ENCODE measurements around the gene BPHL. TPM values are rescaled to one million over a fixed set of nuclear protein-coding genes. Genes with fewer than 3 reads are reported as not detected.

The BPHL gene
- total and polyA plus RNA-seq, 10 of the 15 experiments (the other 5 are each of a cell fraction or from before 2014, with no cell fraction given): 8.0 to 17.8 (median 12.4) TPM

DNA sequence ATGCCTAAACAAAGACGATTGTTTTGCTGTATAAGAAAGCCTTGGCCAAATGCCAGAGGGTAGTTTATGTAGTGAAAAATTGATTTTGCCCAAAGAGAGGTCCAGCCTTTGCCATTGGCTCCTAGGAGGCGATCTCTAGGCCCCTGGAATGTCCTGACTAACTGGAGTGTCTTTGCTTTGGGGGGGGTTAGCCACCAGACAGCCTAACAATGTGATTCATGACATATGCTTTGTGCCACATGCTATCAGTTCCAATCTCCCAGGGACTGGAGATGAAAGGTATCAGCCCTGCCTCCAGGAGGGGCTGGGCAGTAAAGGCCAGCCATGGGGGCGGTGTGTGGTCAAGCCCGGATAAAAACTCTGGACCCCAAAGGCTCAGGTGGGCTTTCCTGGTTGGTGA lies 71.5 kb downstream of the BPHL start (continued):
- TF ChIP-seq PBX3 (IDR thresholded peaks at IDR 0.05; ENCODE audit: insufficient replicate concordance, low read depth, low read length) (no peak), ZNF217 (IDR thresholded peaks at IDR 0.05) (no peak), SUPT20H (IDR thresholded peaks at IDR 0.05; ENCODE audit: borderline replicate concordance, control insufficient read depth, low read depth, low read length) (no peak), WRNIP1 (IDR thresholded peaks at IDR 0.05; ENCODE audit: borderline replicate concordance, low read depth, low read length) (no peak)

DNA sequence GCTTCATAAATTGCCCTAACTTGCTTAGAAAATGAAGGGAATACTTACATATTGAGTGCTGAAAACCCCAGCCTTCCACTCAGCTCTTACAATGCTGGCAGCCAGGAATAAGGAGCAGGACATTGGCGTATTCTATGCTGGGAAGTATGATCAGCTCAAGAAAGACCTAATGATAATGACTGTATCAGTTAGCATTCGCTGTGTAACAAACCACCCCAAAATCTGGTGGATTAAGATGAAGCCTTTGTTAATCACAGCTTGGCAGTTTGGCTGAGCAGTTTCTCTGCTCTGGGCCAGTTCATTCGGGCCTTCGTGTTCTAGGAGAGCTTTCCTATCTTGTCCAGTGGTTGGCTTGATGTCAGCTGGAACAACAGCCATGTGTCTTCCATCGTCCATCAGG lies 72.3 kb downstream of the BPHL start:
- ChIA-PET SMC1A (ENCODE audit: uncharacterized antibody, unreplicated experiment) (interaction anchor here (1.2 kb wide), 1 partner anchor 12 kb away, joined by 5 read pairs; no protein-coding TSS in a partner anchor), RAD21 (ENCODE audit: unreplicated experiment) (no interaction called here)
- in situ Hi-C loops (cut with MboI): no loop called here

More for the DNA sequence above, 72.3 kb downstream of the BPHL start:
- 74% methylated on average over 5 of the region's 5 CpGs for WGBS (ENCODE audit: insufficient coverage, insufficient replicate concordance, low lambda C conversion rate, missing lambda C conversion rate)
- no peak for FAIRE-seq
- CTCF ChIA-PET: interaction anchor here (1.0 kb wide), 1 partner anchor 18 kb away, joined by 3 read pairs; no protein-coding TSS in a partner anchor
- intact Hi-C loops (cut with micrococcal nuclease; ENCODE audit: unreplicated experiment): no loop called here
- no TSS peak for BruUV-seq (replicated peaks)
- H3K4me1 ChIP-seq (ENCODE audit: control insufficient read depth, insufficient read depth, low read length): peaks cover 26% of the 10 kb centered on the region
- no peaks in the 10 kb centered on the region for H4K20me1 ChIP-seq (ENCODE audit: control insufficient read depth, insufficient read depth)
- H2AFZ ChIP-seq (ENCODE audit: control insufficient read depth, low read depth, low read length): no peak overlapping the region
- no peak overlapping the region for H3K4me2 ChIP-seq (ENCODE audit: control insufficient read depth, insufficient read depth)
- no peak overlapping the region for H3K4me3 ChIP-seq
- no peaks in the 10 kb centered on the region for H3K36me3 ChIP-seq (ENCODE audit: control insufficient read depth in 2 of 2, insufficient read depth in 2 of 2, low read length in 1 of 2)
- DNase-seq (ENCODE audit: low read depth, low spot score): no peak
- ATAC-seq: no peak
- no peaks in the 10 kb centered on the region; a peak in 1 of 4 replicates for H3K27me3 ChIP-seq (replicated peaks in 1 of 2; ENCODE audit: control insufficient read depth in 2 of 2, insufficient read depth in 2 of 2, low read length in 1 of 2)
- POLR2A ChIA-PET: no interaction called here
- no peaks in the 10 kb centered on the region for H3K79me2 ChIP-seq (ENCODE audit: control insufficient read depth, insufficient read depth, low read length)
- H3K9ac ChIP-seq (ENCODE audit: control insufficient read depth, insufficient read depth, low read length): no peak overlapping the region
- no peak overlapping the region for H3K27ac ChIP-seq (ENCODE audit: control insufficient read depth, insufficient read depth)
- no peaks in the 10 kb centered on the region for H3K9me3 ChIP-seq (replicated peaks; ENCODE audit: control insufficient read depth, insufficient read depth, low read length)
- TF ChIP-seq TARDBP (IDR thresholded peaks at IDR 0.05; ENCODE audit: borderline replicate concordance) (no peak), HDAC2 (IDR thresholded peaks at IDR 0.05) (no peak), SPI1 (IDR thresholded peaks at IDR 0.05; ENCODE audit: borderline replicate concordance, insufficient read depth, low read depth, low read length) (no peak), USF2 (IDR thresholded peaks at IDR 0.05; ENCODE audit: borderline replicate concordance, low read depth, low read length) (no peak)
